Liver (tissue), 3 donors: ENCODE measurements around the gene EXOC7.

Experiments
- GABPA ChIP-seq, 2 donors: IDR thresholded peaks in 1 of 2; conservative IDR thresholded peaks in 1 of 2; 2 replicates each; pipeline ENCODE4 v1.6.1; 2016; ENCODE audit warnings: antibody characterized with exemption in 2 of 2, mild to moderate bottlenecking in 1 of 2, moderate library complexity in 1 of 2
- RXRA ChIP-seq, 2 donors: IDR thresholded peaks; 2 replicates each; pipeline ENCODE4 v1.6.1; 2017 to 2018; ENCODE audit warnings: antibody characterized with exemption in 2 of 2, mild to moderate bottlenecking in 1 of 2
- TAF1 ChIP-seq: conservative IDR thresholded peaks from 2 replicates; pipeline ENCODE4 v1.6.1; 2016; ENCODE audit warnings: antibody characterized with exemption, mild to moderate bottlenecking
- TF ChIP-seq, protein P1 (sequence below): fragments of 150-350 bp; IDR thresholded peaks from 2 replicates; pipeline ENCODE4 v1.5.1; 2017; ENCODE audit warnings: improper control_type of control experiment, low read depth, low read length; ENCODE audit not compliant: missing input control
- donor health status: healthy.
- donor health status: healthy.

DNA sequence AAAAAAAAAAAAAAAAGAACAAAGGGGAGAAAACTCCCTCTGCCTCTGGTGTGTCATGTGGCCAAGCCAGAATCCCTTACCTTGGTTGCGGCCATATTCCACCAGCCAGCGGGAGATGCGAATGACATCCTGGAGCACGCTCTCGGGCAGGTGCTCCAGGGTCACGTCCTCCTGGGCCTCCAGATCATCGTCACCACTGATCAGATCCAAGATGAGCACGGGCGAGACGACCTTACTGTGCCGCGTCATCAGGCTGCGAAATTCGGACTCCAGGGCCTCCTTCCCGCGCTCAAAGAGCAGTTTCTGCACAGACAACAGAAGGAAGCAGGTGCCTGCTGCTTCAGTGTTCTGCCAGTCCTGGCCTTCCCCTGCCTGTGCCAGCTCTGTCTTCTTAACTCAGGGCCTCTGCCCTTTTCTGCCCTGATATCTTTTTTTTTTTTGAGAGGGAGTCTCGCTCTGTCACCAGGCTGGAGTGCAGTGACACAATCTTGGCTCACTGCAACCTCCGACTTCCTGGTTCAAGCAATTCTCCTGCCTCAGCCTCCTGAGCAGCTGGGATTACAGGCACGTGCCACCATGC, 5.8 kb downstream of the EXOC7 start:
- no peak for TF ChIP-seq TAF1
- TF ChIP-seq, protein P1, sequence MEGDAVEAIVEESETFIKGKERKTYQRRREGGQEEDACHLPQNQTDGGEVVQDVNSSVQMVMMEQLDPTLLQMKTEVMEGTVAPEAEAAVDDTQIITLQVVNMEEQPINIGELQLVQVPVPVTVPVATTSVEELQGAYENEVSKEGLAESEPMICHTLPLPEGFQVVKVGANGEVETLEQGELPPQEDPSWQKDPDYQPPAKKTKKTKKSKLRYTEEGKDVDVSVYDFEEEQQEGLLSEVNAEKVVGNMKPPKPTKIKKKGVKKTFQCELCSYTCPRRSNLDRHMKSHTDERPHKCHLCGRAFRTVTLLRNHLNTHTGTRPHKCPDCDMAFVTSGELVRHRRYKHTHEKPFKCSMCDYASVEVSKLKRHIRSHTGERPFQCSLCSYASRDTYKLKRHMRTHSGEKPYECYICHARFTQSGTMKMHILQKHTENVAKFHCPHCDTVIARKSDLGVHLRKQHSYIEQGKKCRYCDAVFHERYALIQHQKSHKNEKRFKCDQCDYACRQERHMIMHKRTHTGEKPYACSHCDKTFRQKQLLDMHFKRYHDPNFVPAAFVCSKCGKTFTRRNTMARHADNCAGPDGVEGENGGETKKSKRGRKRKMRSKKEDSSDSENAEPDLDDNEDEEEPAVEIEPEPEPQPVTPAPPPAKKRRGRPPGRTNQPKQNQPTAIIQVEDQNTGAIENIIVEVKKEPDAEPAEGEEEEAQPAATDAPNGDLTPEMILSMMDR = no peak
- no peak for TF ChIP-seq RXRA (IDR thresholded peaks at IDR 0.05)
- no peak for TF ChIP-seq GABPA (IDR thresholded peaks at IDR 0.05 in 1 of 2, conservative IDR thresholded peaks at IDR 0.05 in 1 of 2)
